WTC11 (cell line): Measurements from ENCODE around the gene ABCC11. TPM values are rescaled to one million over a fixed set of nuclear protein-coding genes. Genes with fewer than 3 reads are reported as not detected.

ENCODE experiments used
- ATAC-seq: fragments of 200-7000 bp; cut with Tn5 transposase; 2 replicates; pipeline ENCODE4 v1.10.0; 2021; ENCODE audit warnings: mild to moderate bottlenecking, moderate library complexity
- CTCF ChIA-PET: fragments of 300-600 bp; sonication (Branson Sonifier 250); formaldehyde crosslinking; loops from one replicate; lab custom pipeline; 2021; ENCODE audit warnings: antibody characterized with exemption; lab: Charles Lee
- POLR2A ChIA-PET: fragments of 350-600 bp; sonication (Branson Sonifier 250); formaldehyde crosslinking; loops from one replicate; lab custom pipeline; 2021; ENCODE audit warnings: antibody characterized with exemption; lab: Charles Lee
- DNase-seq: peaks from one replicate; pipeline ENCODE4 v3.0.0; 2021; ENCODE audit warnings: low spot score
- H3K27ac Mint-ChIP-seq: 2 replicates; pipeline ENCODE4 v1.8.0; 2021; ENCODE audit warnings: mixed read lengths
- H3K27me3 Mint-ChIP-seq: 2 replicates; pipeline ENCODE4 v1.8.0; 2021; ENCODE audit warnings: low read depth, mild to moderate bottlenecking, moderate library complexity, mixed read lengths
- H3K36me3 Mint-ChIP-seq: 2 replicates; pipeline ENCODE4 v1.8.0; 2021; ENCODE audit warnings: mixed read lengths
- H3K4me1 Mint-ChIP-seq: 2 replicates; pipeline ENCODE4 v1.8.0; 2022; ENCODE audit warnings: mixed read lengths
- H3K4me3 Mint-ChIP-seq: 2 replicates; pipeline ENCODE4 v1.8.0; 2021; ENCODE audit warnings: mild to moderate bottlenecking, moderate library complexity, mixed read lengths
- H3K9me3 Mint-ChIP-seq: 2 replicates; pipeline ENCODE4 v1.8.0; 2021; ENCODE audit warnings: mixed read lengths
- ATF1 ChIP-seq: sonication (generic); formaldehyde crosslinking; IDR thresholded peaks from 2 replicates; pipeline ENCODE4 v1.8.1; 2023; ENCODE audit warnings: mild to moderate bottlenecking, moderate library complexity, missing genetic modification reagents
- CBFB ChIP-seq: sonication (generic); formaldehyde crosslinking; IDR thresholded peaks from 2 replicates; pipeline ENCODE4 v1.8.1; 2022; ENCODE audit warnings: mild to moderate bottlenecking, low read depth, missing genetic modification reagents
- CREB1 ChIP-seq: sonication (generic); formaldehyde crosslinking; IDR thresholded peaks from 2 replicates; pipeline ENCODE4 v1.8.0; 2023; ENCODE audit warnings: mild to moderate bottlenecking, missing genetic modification reagents
- ELF4 ChIP-seq: sonication (generic); formaldehyde crosslinking; IDR thresholded peaks from 2 replicates; pipeline ENCODE4 v1.8.1; 2022; ENCODE audit warnings: low read depth, mild to moderate bottlenecking, moderate library complexity, missing genetic modification reagents
- EMX1 ChIP-seq: fragments of 250-450 bp; sonication (Bioruptor Pico); IDR thresholded peaks from 2 replicates; pipeline ENCODE4 v1.8.0; 2021; ENCODE audit warnings: mild to moderate bottlenecking
- ESRRA ChIP-seq: sonication (generic); formaldehyde crosslinking; IDR thresholded peaks from 2 replicates; pipeline ENCODE4 v1.8.1; 2022; ENCODE audit warnings: mild to moderate bottlenecking, missing genetic modification reagents, borderline replicate concordance
- FOXP1 ChIP-seq: sonication (generic); formaldehyde crosslinking; IDR thresholded peaks from 2 replicates; pipeline ENCODE4 v1.8.0; 2022; ENCODE audit warnings: missing genetic modification reagents, mild to moderate bottlenecking, moderate library complexity, borderline replicate concordance
- NFE2L1 ChIP-seq: sonication (generic); formaldehyde crosslinking; IDR thresholded peaks from 2 replicates; pipeline ENCODE4 v1.8.1; 2023; ENCODE audit warnings: missing genetic modification reagents
- OVOL2 ChIP-seq: fragments of 250-450 bp; sonication (Bioruptor Pico); IDR thresholded peaks from 2 replicates; pipeline ENCODE4 v1.9.0; 2021; ENCODE audit warnings: mild to moderate bottlenecking, borderline replicate concordance
- RELA ChIP-seq: sonication (generic); formaldehyde crosslinking; IDR thresholded peaks from 2 replicates; pipeline ENCODE4 v1.8.1; 2022; ENCODE audit warnings: missing genetic modification reagents, mild to moderate bottlenecking, borderline replicate concordance
- SMAD3 ChIP-seq: sonication (generic); formaldehyde crosslinking; IDR thresholded peaks from 2 replicates; pipeline ENCODE4 v1.8.0; 2022; ENCODE audit warnings: missing genetic modification reagents, mild to moderate bottlenecking, borderline replicate concordance
- TEAD1 ChIP-seq: sonication (generic); formaldehyde crosslinking; IDR thresholded peaks from 2 replicates; pipeline ENCODE4 v1.8.0; 2022; ENCODE audit warnings: mild to moderate bottlenecking, missing genetic modification reagents
- ZBTB21 ChIP-seq: sonication (generic); formaldehyde crosslinking; IDR thresholded peaks from 2 replicates; pipeline ENCODE4 v1.8.1; 2023; ENCODE audit warnings: mild to moderate bottlenecking, missing genetic modification reagents, borderline replicate concordance
- total RNA-seq: library from RNA; stranded (reverse); gene quantifications from 3 replicates; pipeline ENCODE4 v1.2.3, GENCODE V29; 2021
- TF ChIP-seq, protein P1 (sequence below): sonication (generic); formaldehyde crosslinking; IDR thresholded peaks from 2 replicates; pipeline ENCODE4 v1.8.0; 2022; ENCODE audit warnings: mild to moderate bottlenecking, missing genetic modification reagents
- TF ChIP-seq, protein P2 (sequence below): fragments of 250-450 bp; sonication (Bioruptor Pico); IDR thresholded peaks from 2 replicates; pipeline ENCODE4 v1.9.0; 2021; ENCODE audit warnings: mild to moderate bottlenecking
- TF ChIP-seq, protein P3 (sequence below): sonication (generic); formaldehyde crosslinking; IDR thresholded peaks from 2 replicates; pipeline ENCODE4 v1.8.1; 2023; ENCODE audit warnings: mild to moderate bottlenecking, missing genetic modification reagents, borderline replicate concordance
- TF ChIP-seq, protein P4 (sequence below): fragments of 250-450 bp; sonication (Bioruptor Pico); IDR thresholded peaks from 2 replicates; pipeline ENCODE4 v1.9.0; 2021; ENCODE audit warnings: mild to moderate bottlenecking
- TF ChIP-seq, protein P5 (sequence below): sonication (generic); formaldehyde crosslinking; IDR thresholded peaks from 2 replicates; pipeline ENCODE4 v1.8.1; 2022; ENCODE audit warnings: missing genetic modification reagents, borderline replicate concordance
- TF ChIP-seq, protein P6 (sequence below): sonication (generic); formaldehyde crosslinking; IDR thresholded peaks from 2 replicates; pipeline ENCODE4 v1.8.1; 2023; ENCODE audit warnings: mild to moderate bottlenecking, missing genetic modification reagents

ABCC11 gene
- total RNA-seq, 1 experiment from 2014 or later, result not detected

DNA sequence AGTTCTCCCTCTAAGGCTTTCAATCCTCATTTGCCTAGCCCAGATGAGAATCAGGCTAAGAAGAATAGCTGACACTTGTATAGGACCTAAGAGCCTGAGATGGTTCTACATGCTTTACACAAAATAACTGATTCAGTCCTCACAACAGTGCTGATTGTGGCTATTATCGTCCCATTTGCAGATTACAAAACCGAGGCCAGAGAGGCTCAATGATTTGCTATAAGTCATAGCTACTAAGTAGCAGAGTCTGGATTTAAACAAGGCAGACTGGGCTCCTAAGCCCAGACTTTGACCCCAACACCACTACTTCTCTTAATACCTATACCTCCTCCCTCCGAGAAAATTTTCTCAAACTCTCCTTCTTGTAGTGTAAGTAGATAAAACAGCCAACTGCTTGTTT is 114.6 kb downstream of the ABCC11 start:
- Mint-ChIP-seq H3K4me1 (no peaks in the 10 kb centered on the region), H3K27ac (no peak overlapping the region), H3K4me3 (no peak overlapping the region), H3K36me3 (no peaks in the 10 kb centered on the region), H3K27me3 (no peaks in the 10 kb centered on the region), H3K9me3 (no peaks in the 10 kb centered on the region)
- ATAC-seq (no peak), DNase-seq (no peak)
- POLR2A ChIA-PET, result no interaction called here
- CTCF ChIA-PET, result no interaction called here
- TF ChIP-seq, protein P1, sequence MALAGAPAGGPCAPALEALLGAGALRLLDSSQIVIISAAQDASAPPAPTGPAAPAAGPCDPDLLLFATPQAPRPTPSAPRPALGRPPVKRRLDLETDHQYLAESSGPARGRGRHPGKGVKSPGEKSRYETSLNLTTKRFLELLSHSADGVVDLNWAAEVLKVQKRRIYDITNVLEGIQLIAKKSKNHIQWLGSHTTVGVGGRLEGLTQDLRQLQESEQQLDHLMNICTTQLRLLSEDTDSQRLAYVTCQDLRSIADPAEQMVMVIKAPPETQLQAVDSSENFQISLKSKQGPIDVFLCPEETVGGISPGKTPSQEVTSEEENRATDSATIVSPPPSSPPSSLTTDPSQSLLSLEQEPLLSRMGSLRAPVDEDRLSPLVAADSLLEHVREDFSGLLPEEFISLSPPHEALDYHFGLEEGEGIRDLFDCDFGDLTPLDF (CRISPR knock-in tag), result no peak
- TF ChIP-seq ZBTB21 (CRISPR knock-in tag) (no peak), SMAD3 (CRISPR knock-in tag) (no peak), ESRRA (CRISPR knock-in tag) (no peak), ATF1 (CRISPR knock-in tag) (no peak), ELF4 (CRISPR knock-in tag) (no peak), OVOL2 (CRISPR knock-in tag) (no peak), CBFB (CRISPR knock-in tag) (no peak), NFE2L1 (CRISPR knock-in tag) (no peak), TEAD1 (CRISPR knock-in tag) (no peak), RELA (CRISPR knock-in tag) (no peak), EMX1 (CRISPR knock-in tag) (no peak), FOXP1 (no peak), CREB1 (CRISPR knock-in tag) (no peak)
- TF ChIP-seq, protein P2, sequence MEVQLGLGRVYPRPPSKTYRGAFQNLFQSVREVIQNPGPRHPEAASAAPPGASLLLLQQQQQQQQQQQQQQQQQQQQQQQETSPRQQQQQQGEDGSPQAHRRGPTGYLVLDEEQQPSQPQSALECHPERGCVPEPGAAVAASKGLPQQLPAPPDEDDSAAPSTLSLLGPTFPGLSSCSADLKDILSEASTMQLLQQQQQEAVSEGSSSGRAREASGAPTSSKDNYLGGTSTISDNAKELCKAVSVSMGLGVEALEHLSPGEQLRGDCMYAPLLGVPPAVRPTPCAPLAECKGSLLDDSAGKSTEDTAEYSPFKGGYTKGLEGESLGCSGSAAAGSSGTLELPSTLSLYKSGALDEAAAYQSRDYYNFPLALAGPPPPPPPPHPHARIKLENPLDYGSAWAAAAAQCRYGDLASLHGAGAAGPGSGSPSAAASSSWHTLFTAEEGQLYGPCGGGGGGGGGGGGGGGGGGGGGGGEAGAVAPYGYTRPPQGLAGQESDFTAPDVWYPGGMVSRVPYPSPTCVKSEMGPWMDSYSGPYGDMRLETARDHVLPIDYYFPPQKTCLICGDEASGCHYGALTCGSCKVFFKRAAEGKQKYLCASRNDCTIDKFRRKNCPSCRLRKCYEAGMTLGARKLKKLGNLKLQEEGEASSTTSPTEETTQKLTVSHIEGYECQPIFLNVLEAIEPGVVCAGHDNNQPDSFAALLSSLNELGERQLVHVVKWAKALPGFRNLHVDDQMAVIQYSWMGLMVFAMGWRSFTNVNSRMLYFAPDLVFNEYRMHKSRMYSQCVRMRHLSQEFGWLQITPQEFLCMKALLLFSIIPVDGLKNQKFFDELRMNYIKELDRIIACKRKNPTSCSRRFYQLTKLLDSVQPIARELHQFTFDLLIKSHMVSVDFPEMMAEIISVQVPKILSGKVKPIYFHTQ (CRISPR knock-in tag), result no peak
- TF ChIP-seq, protein P3, sequence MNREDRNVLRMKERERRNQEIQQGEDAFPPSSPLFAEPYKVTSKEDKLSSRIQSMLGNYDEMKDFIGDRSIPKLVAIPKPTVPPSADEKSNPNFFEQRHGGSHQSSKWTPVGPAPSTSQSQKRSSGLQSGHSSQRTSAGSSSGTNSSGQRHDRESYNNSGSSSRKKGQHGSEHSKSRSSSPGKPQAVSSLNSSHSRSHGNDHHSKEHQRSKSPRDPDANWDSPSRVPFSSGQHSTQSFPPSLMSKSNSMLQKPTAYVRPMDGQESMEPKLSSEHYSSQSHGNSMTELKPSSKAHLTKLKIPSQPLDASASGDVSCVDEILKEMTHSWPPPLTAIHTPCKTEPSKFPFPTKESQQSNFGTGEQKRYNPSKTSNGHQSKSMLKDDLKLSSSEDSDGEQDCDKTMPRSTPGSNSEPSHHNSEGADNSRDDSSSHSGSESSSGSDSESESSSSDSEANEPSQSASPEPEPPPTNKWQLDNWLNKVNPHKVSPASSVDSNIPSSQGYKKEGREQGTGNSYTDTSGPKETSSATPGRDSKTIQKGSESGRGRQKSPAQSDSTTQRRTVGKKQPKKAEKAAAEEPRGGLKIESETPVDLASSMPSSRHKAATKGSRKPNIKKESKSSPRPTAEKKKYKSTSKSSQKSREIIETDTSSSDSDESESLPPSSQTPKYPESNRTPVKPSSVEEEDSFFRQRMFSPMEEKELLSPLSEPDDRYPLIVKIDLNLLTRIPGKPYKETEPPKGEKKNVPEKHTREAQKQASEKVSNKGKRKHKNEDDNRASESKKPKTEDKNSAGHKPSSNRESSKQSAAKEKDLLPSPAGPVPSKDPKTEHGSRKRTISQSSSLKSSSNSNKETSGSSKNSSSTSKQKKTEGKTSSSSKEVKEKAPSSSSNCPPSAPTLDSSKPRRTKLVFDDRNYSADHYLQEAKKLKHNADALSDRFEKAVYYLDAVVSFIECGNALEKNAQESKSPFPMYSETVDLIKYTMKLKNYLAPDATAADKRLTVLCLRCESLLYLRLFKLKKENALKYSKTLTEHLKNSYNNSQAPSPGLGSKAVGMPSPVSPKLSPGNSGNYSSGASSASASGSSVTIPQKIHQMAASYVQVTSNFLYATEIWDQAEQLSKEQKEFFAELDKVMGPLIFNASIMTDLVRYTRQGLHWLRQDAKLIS (CRISPR knock-in tag), result no peak
- TF ChIP-seq, protein P4, sequence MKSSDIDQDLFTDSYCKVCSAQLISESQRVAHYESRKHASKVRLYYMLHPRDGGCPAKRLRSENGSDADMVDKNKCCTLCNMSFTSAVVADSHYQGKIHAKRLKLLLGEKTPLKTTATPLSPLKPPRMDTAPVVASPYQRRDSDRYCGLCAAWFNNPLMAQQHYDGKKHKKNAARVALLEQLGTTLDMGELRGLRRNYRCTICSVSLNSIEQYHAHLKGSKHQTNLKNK (CRISPR knock-in tag), result no peak

DNA sequence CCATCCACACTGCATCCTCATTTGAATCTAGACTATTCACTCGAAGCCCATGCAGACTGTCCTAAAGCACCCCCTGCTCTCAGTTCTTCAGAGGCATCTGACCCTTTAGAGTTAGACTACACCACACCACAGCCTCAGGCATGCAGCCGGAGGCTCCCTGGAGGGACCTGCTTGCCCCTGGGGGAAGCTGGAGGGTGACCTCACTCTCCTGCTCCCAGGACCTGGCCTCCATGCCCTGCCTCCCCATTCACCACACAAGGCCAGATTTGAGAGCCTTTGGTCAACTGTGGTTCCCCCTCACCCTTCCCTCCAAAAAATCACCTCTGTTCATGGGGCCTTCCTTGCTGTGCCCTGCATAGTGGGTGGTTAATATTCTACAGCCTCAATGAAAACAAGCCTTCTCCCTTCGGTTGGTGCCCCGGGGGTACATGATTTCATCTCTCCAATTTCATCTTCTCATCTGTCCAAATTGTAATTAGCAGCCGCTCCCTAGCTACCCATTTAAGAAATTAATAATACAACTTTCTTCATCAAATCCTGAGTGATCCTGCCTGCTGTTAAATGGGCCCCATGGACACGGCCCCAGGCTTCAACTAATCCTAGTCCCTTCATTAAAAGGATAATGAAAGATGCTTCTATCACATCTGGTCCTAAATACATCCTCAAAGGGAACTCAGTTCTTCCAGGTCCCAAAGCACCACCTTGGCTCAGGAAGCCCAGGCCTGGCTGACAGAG is 116.0 kb downstream of the ABCC11 start:
- ATAC-seq (no peak), DNase-seq (no peak)
- no peak overlapping the region for H3K4me3 Mint-ChIP-seq
- H3K27me3 Mint-ChIP-seq, result no peaks in the 10 kb centered on the region
- peaks cover 6% of the 10 kb centered on the region for H3K4me1 Mint-ChIP-seq
- ChIA-PET POLR2A (no interaction called here), CTCF (no interaction called here)
- no peaks in the 10 kb centered on the region for H3K9me3 Mint-ChIP-seq
- H3K27ac Mint-ChIP-seq, result no peak overlapping the region
- no peaks in the 10 kb centered on the region for H3K36me3 Mint-ChIP-seq
- TF ChIP-seq, protein P5, sequence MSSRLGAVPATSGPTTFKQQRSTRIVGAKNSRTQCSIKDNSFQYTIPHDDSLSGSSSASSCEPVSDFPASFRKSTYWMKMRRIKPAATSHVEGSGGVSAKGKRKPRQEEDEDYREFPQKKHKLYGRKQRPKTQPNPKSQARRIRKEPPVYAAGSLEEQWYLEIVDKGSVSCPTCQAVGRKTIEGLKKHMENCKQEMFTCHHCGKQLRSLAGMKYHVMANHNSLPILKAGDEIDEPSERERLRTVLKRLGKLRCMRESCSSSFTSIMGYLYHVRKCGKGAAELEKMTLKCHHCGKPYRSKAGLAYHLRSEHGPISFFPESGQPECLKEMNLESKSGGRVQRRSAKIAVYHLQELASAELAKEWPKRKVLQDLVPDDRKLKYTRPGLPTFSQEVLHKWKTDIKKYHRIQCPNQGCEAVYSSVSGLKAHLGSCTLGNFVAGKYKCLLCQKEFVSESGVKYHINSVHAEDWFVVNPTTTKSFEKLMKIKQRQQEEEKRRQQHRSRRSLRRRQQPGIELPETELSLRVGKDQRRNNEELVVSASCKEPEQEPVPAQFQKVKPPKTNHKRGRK (CRISPR knock-in tag), result no peak
- TF ChIP-seq, protein P6, sequence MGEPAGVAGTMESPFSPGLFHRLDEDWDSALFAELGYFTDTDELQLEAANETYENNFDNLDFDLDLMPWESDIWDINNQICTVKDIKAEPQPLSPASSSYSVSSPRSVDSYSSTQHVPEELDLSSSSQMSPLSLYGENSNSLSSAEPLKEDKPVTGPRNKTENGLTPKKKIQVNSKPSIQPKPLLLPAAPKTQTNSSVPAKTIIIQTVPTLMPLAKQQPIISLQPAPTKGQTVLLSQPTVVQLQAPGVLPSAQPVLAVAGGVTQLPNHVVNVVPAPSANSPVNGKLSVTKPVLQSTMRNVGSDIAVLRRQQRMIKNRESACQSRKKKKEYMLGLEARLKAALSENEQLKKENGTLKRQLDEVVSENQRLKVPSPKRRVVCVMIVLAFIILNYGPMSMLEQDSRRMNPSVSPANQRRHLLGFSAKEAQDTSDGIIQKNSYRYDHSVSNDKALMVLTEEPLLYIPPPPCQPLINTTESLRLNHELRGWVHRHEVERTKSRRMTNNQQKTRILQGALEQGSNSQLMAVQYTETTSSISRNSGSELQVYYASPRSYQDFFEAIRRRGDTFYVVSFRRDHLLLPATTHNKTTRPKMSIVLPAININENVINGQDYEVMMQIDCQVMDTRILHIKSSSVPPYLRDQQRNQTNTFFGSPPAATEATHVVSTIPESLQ (CRISPR knock-in tag), result no peak
